GM20431 (cell line): ENCODE results near the gene FBXO8.
"Not testable (repeated sequence)": the region's sequence is repeated elsewhere in the genome, so short reads cannot be mapped to it uniquely, and the experiment has no call there.

ENCODE experiments used
- in situ Hi-C: fragments of 300-500 bp; cut with MseI, MboI; formaldehyde crosslinking; loops from one replicate; pipeline ENCODE4 v1.15.0; 2020; ENCODE audit warnings: low sequenced_read_pairs; ENCODE audit not compliant: unreplicated experiment

The FBXO8 gene

GRCh38 chr4:174283507-174284471 lies at the start of gene FBXO8, which contains the start of gene CEP44:
FBXO8 (minus strand) TSS chr4:174283667; CDS start chr4:174263092, 20,575 bp downstream.
CEP44 (plus strand) TSS chr4:174283911; CDS start chr4:174299122, 15,211 bp downstream.
- in situ Hi-C loops = no loop called here

GRCh38 chr4:174332741-174333493 lies 49.5 kb upstream of the FBXO8 start:
- in situ Hi-C loops = no loop called here

- in situ Hi-C loops = no loop called here
These were observed 41.3 kb upstream of the FBXO8 start for GRCh38 chr4:174324725-174325124.

- in situ Hi-C loops = no loop called here
These were observed 40.8 kb upstream of the FBXO8 start for GRCh38 chr4:174324236-174324635.

- in situ Hi-C loops = no loop called here
These were observed 37.2 kb upstream of the FBXO8 start for GRCh38 chr4:174320494-174321199.

- in situ Hi-C loops = loop anchor here (10.0 kb wide), 1 partner anchor 104 kb away; no protein-coding TSS in a partner anchor
These were observed 35.6 kb upstream of the FBXO8 start for GRCh38 chr4:174318829-174319764.

- in situ Hi-C loops = loop anchor here (10.0 kb wide), 1 partner anchor 103 kb away; no protein-coding TSS in a partner anchor
These were observed 34.1 kb upstream of the FBXO8 start for GRCh38 chr4:174317531-174317930.

- in situ Hi-C loops = loop anchor here (10.0 kb wide), 1 partner anchor 102 kb away; no protein-coding TSS in a partner anchor
These were observed 33.5 kb upstream of the FBXO8 start for GRCh38 chr4:174316954-174317353.

- in situ Hi-C loops = loop anchor here (10.0 kb wide), 1 partner anchor 102 kb away; no protein-coding TSS in a partner anchor
These were observed 33.1 kb upstream of the FBXO8 start for GRCh38 chr4:174316546-174316945.

- in situ Hi-C loops = loop anchor here (10.0 kb wide), 1 partner anchor 100 kb away; no protein-coding TSS in a partner anchor
These were observed 31.3 kb upstream of the FBXO8 start for GRCh38 chr4:174314770-174315169.

GRCh38 chr4:174314274-174314673 lies 30.8 kb upstream of the FBXO8 start:
- in situ Hi-C loops = loop anchor here (10.0 kb wide), 1 partner anchor 99 kb away; no protein-coding TSS in a partner anchor

- in situ Hi-C loops = loop anchor here (10.0 kb wide), 1 partner anchor 98 kb away; no protein-coding TSS in a partner anchor
These were observed 29.5 kb upstream of the FBXO8 start for GRCh38 chr4:174312993-174313392.

GRCh38 chr4:174307694-174308093 lies 24.2 kb upstream of the FBXO8 start:
- in situ Hi-C loops = no loop called here

GRCh38 chr4:174305961-174306360 lies 22.5 kb upstream of the FBXO8 start:
- in situ Hi-C loops = no loop called here

GRCh38 chr4:174304664-174305063 lies 21.2 kb upstream of the FBXO8 start:
- in situ Hi-C loops = no loop called here

GRCh38 chr4:174303687-174304086 lies 20.2 kb upstream of the FBXO8 start:
- in situ Hi-C loops = no loop called here

GRCh38 chr4:174295142-174295541 lies 11.7 kb upstream of the FBXO8 start:
- in situ Hi-C loops = not testable (repeated sequence)

- in situ Hi-C loops = not testable (repeated sequence)
These were observed 11.2 kb upstream of the FBXO8 start for GRCh38 chr4:174294641-174295040.

GRCh38 chr4:174292473-174292872 lies 9.0 kb upstream of the FBXO8 start:
- in situ Hi-C loops = no loop called here
